ENCODE results near the gene PAK2. TPM values are rescaled to one million over a fixed set of nuclear protein-coding genes. Genes with fewer than 3 reads are reported as not detected.
A peak's percentile ranks its signal among the peaks of the same experiment; 100 is the strongest.

Gene PAK2
- 56.8 and 58.6 TPM in 2 replicates for total RNA-seq (ENCODE audit: low replicate concordance)
- long read RNA-seq, full-length matches to known transcripts: 5 of 14 reads
- long read RNA-seq, partial matches to known transcripts: 3 of 14 reads
- long read RNA-seq, other reads (novel, unspliced or antisense): 6 of 14 reads

DNA sequence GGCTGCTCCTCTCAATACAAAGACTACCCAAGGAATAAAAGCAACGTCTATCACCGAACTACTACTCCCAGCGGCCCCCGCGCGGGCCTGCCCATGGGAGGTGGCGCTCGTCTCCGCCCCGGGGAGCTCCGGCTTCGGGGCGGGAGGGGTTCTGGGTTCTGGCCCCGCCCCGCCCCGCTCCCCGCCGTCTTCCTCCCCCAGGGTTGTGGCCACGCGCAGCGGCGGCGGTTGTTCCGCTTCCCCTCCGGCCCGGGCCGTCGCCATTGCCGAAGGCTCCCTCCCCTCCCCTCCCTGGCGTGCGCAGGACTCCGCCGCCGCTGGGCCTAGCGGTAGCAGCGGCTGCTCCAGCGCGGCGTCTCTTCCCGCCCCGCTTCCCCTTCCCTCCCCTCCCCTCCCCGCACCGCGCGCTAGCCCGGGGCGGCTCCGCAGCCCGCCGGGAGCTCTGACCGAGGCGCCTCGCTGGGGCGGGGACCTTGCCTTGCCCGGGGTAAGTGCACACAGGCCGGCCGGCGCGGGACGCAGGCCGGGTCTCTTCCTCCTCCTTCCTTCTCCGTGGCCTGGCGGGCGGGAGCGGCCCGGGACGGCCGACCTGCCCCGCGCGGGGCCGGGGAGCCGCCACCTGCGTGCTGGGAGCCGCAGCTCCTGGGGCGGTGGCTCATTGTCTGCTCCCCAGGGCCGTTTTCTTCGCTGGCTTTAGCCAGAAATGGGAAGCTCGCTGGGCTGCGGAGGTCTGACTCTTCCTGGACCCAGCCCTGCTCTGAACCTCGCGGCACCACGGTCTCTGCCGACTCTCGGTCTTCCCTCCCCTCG, at the start of gene PAK2:
Gene PAK2, plus strand, starts transcription at position 187 of the 810 bp plus-strand sequence. CDS start 42,790 bp downstream, outside the sequence.
- Mint-ChIP-seq H3K36me3 (peaks cover 17% of the 10 kb centered on the region), H3K27ac (peak within 1 kb of the TSS; percentile 97), H3K27me3 (no peaks in the 10 kb centered on the region), H3K4me1 (ENCODE audit: unreplicated experiment) (peaks cover 5% of the 10 kb centered on the region), H3K4me3 (peak within 1 kb of the TSS; percentile 99), H3K9me3 (peaks cover 5% of the 10 kb centered on the region)
- TF ChIP-seq, protein P1, sequence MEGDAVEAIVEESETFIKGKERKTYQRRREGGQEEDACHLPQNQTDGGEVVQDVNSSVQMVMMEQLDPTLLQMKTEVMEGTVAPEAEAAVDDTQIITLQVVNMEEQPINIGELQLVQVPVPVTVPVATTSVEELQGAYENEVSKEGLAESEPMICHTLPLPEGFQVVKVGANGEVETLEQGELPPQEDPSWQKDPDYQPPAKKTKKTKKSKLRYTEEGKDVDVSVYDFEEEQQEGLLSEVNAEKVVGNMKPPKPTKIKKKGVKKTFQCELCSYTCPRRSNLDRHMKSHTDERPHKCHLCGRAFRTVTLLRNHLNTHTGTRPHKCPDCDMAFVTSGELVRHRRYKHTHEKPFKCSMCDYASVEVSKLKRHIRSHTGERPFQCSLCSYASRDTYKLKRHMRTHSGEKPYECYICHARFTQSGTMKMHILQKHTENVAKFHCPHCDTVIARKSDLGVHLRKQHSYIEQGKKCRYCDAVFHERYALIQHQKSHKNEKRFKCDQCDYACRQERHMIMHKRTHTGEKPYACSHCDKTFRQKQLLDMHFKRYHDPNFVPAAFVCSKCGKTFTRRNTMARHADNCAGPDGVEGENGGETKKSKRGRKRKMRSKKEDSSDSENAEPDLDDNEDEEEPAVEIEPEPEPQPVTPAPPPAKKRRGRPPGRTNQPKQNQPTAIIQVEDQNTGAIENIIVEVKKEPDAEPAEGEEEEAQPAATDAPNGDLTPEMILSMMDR (conservative IDR thresholded peaks at IDR 0.05): peak; percentile 30
- peak; percentile 90 for DNase-seq (ENCODE audit: extremely low spot score, unreplicated experiment)

DNA sequence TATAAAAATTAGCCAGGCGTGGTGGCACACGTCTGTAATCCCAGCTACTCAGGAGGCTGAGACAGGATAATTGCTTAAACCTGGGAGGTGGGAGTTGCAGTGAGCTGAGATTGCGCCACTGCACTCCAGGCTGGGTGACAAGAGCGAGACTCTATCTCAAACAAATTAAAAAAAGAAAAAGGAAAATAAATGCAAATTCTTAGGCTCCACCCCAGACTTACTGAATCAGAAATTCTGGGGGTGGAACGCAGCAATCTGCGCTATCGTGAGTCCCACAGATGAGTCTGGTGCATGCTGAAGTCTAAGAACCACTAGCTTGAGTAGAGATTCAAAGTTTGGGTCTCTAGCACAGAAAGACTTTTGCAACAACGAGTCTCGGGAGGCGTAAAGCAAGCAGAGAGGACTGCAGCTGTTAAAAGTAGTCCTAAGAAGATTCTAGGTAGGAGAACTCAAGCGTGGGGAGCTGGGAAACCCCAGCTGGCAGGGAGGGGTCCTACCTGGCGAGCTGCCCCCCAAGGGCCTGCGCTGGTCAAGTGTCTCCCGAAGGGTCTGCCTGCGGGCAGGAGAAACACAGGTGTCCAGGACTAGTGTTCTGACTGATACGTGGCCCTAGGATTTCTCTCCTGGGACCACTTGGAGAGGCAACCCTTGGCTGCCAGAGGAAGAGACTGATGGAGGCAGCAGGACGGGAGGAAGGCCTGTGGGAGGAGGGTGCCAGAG, 49.6 kb upstream of the PAK2 start:
- Mint-ChIP-seq H3K4me1 (ENCODE audit: unreplicated experiment) (peaks cover 7% of the 10 kb centered on the region), H3K36me3 (no peaks in the 10 kb centered on the region), H3K4me3 (no peak overlapping the region), H3K9me3 (no peaks in the 10 kb centered on the region), H3K27me3 (peaks cover 4% of the 10 kb centered on the region), H3K27ac (no peak overlapping the region)
- DNase-seq (ENCODE audit: extremely low spot score, unreplicated experiment): no peak
- TF ChIP-seq, protein P1 (conservative IDR thresholded peaks at IDR 0.05): no peak

DNA sequence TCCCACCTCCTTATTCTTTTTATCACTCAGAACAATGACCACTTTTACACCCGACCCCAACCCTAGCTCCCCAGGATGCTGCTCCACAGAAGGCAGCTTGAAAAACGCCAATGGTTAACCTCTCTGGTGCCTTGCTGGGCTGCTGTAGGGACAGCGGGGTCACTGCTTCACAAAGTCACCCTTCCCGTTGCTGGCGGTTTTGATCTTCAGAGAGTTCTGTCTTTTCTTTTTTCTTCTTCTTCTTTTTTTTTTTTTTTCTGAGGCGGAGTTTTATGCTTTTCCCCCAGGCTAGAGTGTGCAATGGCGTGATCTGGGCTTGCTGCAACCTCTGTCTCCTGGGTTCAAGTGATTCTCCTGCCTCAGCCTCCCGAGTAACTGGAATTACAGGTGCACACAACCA, 48.3 kb upstream of the PAK2 start:
- Mint-ChIP-seq H3K27ac (no peak overlapping the region), H3K4me3 (no peak overlapping the region), H3K27me3 (peaks cover 4% of the 10 kb centered on the region), H3K4me1 (ENCODE audit: unreplicated experiment) (peaks cover 6% of the 10 kb centered on the region), H3K9me3 (no peaks in the 10 kb centered on the region), H3K36me3 (no peaks in the 10 kb centered on the region)
- TF ChIP-seq, protein P1 (conservative IDR thresholded peaks at IDR 0.05): no peak
- DNase-seq (ENCODE audit: extremely low spot score, unreplicated experiment): no peak

DNA sequence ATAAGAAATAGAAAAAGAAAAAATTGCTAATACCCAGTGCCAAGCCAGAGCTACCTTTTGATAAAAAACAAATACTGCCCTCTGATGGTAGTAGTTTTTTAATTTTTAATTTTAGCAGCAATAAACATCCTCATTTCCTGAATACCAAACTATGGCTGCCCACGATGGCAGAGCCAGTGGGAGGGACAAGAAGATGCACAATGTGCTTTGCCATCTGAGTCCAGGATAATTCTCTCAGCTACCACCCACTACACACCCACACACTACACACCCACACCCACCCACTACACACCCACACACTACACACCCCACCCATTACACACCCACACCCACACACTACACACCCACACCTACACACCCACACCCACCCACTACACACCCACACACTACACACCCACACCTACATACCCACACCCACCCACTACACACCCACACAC, 45.4 kb upstream of the PAK2 start:
- H3K4me1 Mint-ChIP-seq (ENCODE audit: unreplicated experiment): no peaks in the 10 kb centered on the region
- no peaks in the 10 kb centered on the region for H3K9me3 Mint-ChIP-seq
- no peak for DNase-seq (ENCODE audit: extremely low spot score, unreplicated experiment)
- H3K27me3 Mint-ChIP-seq: peaks cover 4% of the 10 kb centered on the region
- H3K4me3 Mint-ChIP-seq: no peak overlapping the region
- no peaks in the 10 kb centered on the region for H3K36me3 Mint-ChIP-seq
- TF ChIP-seq, protein P1 (conservative IDR thresholded peaks at IDR 0.05): no peak
- H3K27ac Mint-ChIP-seq: no peak overlapping the region

DNA sequence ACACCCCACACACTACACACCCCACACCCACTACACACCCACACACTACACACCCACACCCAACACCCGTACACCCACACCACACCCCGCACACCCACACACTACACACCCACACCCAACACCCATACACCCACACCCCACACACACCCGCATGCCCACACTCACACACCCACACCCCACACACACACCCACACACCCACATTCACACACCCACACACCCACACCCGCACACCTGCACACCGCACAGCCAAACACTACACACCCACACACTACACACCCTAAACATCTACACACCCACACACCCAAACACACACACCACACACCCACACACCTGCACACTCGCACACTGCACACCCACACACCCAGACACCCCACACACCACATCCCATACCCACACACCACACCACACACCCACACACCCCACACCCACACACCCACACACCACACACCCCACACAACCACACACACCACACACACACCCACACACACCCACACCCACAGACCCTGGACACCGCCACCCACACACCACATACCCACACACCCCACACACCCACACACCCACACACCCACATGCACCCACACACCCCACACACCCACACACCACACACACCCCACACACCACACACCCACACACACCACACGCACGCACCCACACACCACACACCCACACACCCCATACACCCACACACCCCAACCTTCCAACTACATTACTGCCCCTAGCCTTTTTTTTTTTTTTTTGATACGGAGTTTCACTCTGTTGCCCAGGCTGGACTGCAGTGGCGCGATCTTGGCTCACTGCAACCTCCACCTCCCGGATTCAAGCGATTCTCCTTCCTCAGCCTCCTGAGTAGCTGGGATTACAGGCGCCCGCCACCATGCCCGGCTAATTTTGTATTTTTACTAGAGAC, 44.5 kb upstream of the PAK2 start:
- Mint-ChIP-seq H3K36me3 (no peaks in the 10 kb centered on the region), H3K27ac (no peak overlapping the region), H3K4me1 (ENCODE audit: unreplicated experiment) (no peaks in the 10 kb centered on the region), H3K4me3 (no peak overlapping the region), H3K27me3 (peaks cover 4% of the 10 kb centered on the region), H3K9me3 (no peaks in the 10 kb centered on the region)
- DNase-seq (ENCODE audit: extremely low spot score, unreplicated experiment): no peak
- TF ChIP-seq, protein P1 (conservative IDR thresholded peaks at IDR 0.05): no peak
